HG02870 (cell line): ENCODE measurements around the gene PHACTR3.

ENCODE experiments used
- ATAC-seq: cut with Tn5 transposase; IDR thresholded peaks from one replicate; pipeline ENCODE4 v1.9.1; 2021; ENCODE audit warnings: mild to moderate bottlenecking, moderate library complexity; ENCODE audit not compliant: unreplicated experiment

The PHACTR3 gene

DNA sequence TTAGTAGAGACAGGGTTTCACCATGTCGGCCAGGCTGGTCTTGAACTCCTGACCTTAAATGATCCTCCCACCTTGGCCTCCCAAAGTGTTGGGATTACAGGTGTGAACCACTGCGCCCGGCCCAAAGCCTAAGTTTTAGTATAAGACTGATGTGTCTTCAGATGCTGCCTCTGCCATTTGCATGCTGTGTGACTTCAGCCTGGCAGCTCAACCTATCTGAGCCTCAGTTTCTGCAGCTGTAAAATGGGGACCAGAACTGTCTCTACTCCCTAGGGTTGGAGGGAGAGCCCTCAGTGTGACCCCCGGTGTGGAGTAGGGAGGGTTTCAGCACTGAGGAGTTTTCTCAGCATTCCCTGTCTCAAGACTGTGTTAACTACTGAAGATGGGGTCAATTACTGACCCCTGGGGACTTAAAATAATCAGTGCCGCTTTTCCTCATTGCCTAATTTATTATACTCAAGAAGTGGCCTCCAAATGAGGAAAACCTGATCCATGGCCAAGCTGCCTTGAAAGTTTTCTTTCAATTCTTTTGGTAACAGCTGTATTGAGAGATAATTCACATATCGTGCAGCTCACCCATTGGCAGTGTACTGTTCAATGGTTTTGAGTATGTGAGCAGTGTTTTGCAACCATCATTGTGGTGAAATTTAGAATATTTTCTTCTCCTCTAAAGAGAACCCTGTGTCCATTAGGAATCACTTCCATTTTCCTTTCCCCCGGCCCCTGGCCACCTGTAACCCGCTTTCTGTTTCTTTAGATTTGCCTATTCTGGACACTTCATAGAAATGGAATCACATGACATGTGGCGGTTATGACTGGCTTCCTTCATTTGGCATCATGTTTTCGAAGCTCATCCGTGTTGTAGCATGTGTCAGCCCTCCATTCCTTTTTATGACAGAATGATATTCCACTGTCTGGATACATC is 64.8 kb downstream of the PHACTR3 start:
- no peak for ATAC-seq

DNA sequence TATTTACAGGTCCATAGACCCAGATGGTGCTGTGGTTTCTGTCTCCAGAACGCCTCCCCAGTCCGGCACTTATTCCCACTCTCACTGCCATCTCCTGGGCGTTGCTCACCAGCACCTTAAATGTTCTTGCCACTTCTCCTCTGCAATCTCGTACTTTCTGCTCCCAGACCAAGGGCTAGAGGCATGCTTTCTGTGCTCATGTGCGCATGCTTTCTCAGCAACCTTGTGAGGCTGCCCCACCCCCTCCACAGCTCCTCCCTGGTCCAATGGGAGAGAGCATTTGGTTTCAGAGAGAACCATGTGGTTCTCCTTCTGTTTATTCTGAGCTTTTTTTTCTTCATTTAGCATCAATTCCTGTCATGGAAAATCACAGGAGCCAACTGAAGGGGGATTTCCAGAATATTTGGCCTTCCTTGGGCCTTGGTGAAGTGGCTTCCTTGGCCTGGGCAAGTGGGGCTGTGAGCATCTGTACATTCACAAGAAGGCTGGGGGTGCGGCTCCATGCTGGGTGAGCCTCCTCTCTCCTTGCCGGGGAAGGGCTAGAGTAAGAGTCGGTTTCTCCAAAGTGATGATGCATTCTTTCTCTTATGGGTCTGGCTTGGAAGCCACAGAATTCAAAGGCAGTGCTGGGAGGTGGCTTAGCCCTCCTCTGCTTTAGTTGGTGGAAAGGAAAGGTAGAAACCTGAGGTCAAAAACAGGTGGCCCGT is 66.6 kb downstream of the PHACTR3 start:
- ATAC-seq = no peak

DNA sequence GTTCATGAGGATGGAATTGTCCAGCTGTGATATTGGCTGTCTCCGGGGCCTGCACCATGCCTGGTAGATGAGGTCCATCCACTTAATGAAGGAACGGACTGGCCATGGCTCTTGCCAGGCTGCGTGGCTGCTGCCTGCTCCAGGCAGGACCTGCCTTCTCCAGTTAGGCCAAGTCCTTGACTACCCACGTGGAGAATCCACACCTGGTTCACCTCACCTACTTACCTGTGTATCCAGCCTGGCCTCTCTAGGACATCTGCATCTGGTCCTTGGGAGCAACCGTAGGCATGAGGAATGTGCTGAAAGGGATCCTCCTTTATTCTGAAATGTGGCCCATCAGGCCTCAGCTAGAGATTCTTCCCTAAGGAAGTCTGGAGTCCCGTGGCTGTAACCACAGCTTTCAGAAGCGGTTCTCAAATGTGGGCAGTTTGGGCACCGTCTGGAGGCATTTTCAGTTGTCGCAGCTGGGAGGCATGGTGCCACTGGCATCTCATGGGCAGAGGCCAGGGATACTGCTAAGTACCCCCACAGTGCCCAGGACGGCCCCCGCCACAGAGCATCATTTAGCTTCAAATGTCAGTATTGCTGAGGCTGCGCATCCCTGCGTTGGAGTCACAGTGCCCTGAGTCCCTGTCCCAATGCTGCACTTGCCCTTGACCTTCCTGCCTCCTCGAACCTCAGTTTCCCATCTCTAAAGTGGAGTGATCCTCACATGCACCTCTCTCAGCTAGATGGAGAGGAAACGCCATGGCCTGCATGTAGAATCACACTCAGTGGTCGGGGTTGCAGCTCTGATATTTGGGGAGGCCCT is 67.5 kb downstream of the PHACTR3 start:
- no peak for ATAC-seq

DNA sequence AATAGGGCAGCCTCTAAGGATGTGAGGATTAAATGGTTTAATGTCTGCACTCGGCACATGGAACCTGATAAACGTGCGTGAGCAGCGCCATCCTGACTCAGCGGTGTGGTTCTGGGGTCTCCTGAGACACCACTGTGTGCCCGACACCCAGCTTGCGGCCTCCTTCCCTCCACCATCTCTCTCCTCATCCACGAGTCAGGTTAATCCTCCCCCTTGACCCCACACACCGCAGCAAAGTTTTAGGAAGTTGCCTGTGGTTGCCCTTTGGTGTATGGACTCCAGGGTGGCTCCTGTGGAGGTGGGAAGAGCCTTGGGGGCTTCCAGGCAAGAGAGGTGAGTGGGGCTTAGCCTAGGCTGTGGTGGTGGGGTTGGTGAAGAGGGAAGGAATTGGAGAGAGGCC is 68.2 kb downstream of the PHACTR3 start:
- ATAC-seq = no peak

DNA sequence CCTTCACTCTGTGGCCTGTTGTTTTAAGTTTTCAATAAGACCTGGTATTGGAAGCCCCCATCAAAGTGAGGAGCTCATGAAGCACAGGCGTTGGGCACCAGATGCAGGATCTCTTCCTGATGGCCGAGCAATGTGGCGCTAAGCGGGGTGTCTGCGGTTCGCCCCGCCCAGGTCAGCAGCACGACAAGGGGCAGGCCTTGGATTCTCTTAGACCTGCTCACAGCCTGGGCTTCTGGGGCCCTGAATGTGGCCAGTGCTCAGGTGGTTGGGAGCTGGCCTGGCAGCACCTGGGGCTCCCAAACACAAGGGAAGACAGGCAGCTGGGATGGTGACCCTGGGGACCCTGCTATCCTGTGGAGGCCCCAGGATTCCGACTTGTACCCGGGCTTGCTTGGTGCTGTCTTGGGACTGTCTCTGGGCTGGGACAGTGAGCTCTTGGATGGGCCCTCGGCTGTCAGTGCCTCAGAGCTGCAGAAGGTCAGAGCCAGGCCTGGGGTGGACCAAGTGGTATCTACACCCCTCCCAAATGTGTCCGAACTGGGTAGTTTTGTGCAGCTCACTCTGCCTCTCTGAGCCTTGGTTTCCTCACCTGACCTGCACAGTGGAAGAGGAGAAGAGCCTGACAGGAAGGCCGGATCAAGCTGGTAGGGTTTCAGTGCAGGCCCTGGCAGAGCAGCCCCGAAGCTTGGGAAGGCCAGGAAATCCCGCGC is 69.1 kb downstream of the PHACTR3 start:
- no peak for ATAC-seq

DNA sequence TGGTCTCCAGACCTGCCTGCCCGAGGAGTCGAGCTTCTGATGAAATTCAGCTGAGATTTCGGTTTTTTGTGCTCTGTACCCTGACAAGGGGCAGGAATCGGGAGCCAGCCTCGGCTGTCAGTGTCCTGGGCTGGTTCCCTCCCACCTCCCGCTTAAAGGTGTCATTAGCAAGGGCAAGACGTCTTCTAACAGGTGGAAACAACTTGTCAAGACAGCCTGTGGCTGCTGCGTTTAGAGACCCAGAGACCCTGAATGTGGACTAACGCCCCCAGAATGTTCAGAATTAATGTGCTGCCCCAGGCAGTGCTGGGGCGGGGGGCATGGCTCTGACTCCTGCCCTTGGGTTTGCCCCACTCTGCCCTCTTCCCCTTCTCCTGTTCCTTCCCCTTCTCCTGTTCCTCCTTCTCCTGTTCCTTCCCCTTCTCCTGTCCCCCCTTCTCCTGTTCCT is 69.7 kb downstream of the PHACTR3 start:
- ATAC-seq = no peak

DNA sequence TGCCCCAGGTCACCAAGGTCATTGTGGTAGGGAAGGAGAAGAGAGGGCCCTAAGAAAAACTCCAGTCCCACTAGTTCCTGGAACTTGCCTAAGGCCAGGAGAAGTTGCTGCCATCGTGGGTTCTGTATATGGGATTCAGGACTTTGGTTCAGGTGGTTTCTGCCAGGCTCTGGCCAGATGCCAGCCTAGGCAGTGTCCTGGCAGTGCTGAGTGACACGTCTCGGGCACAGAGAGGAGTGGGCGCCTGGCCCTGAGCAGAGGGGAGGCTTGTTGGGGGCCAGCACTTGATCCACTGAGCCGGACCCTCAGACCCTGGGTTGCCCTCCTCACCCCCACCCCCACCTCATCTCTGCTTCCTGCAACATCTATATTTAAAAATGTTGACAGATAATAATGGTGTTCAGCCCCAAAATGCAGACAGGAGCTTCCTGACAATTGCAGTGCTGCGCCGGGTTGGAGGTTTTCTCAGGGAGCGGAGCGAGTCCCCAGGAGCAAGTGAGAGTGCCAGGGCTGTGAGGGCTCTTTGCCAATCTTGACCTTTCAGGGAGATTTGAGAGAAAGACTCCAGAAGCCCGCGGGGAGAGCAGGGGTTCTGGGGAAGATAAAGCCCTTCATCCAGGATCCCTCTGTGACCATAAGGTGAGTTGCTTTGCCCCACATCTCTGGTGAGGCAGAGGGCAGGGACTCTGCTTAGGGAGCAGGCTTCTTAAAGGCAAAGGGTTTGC is 71.9 kb downstream of the PHACTR3 start:
- ATAC-seq = no peak

DNA sequence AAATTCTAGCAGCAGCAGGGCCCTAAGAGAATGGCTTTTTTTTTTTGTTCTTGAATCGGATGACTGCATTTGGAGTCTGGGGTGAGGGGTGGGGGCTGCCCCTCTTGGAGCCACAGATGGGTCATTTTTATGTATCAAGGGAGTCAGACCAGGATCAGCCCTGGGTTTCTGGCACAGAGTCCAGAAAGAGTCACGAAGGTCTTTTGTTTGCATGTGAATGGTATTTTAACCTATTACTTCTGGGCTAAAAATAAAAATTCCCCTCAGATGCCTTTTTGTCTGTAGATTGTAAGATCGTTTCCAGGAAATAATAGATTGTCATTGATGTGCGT is 72.5 kb downstream of the PHACTR3 start:
- ATAC-seq = no peak

DNA sequence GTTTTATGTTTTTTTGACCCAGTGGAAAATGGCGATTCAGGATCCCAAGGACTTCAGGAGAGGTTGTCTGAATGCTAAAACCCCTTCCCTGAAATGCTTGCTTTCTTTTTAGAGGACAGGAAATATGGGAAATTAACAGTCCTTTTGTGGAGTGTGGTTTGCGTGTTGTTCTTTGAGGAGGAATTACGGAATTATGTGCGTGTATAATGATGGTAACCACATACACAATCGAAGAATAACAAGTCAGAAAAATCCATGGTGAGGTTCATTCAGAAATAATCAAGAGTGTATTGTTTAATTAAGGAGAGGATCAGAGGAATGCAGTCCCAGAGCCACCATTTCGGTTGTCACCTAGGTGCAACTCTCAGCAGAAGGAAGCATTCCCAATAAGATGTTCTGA is 73.2 kb downstream of the PHACTR3 start:
- ATAC-seq = no peak

DNA sequence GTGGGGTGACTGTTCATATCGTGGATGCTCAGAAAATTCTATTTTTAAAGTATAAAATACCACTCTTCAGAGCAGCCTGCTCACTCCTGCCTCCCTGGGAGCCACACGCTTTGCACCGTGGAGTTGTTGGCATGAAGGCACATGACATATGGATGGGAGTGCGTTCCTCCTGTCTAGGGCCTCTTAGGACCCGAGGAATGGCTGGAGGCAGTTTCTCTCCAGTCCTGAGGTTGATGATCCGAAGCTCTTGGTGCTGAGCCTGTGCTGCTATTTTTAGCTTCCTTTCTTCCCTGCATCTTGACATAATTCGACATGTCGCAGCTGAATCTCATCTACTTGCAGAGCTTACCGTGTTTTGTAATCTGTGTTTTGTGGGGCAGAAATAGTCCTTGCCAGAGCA is 73.9 kb downstream of the PHACTR3 start:
- ATAC-seq = no peak

DNA sequence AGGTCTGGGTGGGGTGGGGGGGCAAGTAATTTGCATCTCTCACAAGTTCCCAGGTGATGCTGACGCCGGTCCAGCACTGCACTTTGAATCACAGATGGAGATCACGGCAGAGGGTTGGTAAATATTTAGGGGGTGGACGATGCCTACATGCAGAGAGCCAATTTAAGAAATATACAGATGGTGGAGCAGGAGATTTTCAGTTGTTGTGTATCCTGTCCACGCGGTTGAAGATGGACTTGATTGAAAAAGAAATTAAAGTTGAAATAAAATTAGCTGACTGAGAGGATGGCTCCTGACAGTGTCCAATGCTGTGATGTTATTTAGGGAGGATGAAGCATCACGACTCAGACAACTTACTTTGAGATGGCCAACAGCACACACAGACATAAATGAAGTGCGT is 74.6 kb downstream of the PHACTR3 start:
- ATAC-seq = no peak

DNA sequence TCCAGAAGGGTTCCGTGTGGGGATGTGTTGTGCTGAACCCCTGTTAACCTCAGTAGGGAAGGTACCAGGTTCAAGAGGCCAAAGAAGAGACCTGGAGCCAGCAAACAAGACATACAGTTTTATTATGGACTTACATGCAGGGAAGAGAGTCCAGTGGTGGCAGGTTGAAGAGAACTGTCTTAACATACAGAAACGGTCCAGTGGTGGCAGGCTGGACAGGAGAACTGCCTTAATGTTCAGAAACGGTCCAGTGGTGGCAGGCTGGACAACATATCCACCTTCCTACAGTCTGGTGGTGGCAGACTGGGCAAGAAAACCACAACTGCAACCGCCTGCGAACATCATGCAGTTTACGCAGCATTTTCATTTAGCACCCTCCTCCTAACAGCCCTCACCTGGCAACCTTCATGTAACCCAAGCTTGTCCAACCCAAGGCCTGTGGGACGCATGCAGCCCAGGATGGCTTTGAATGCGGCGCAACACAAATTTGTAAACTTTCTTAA is 75.9 kb downstream of the PHACTR3 start:
- ATAC-seq = no peak

DNA sequence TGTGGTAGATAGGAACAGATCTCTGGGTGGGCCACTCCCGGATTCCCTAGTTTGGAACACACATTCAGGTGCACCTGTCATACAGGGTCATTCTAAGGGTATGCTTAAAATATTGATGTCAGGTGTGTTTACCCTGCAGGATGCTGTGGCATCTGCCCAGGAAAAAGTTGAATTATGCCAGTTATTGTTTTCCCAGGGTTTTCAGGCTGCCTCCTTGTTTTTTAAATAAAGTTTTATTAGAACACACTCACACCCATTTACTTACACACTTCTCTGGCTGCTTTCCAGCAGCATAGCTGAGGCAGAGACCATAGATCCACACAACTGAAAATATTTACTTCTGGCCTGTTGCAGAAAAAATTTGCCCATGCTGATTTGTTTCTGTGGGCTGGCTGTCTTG is 76.5 kb downstream of the PHACTR3 start:
- ATAC-seq = no peak

DNA sequence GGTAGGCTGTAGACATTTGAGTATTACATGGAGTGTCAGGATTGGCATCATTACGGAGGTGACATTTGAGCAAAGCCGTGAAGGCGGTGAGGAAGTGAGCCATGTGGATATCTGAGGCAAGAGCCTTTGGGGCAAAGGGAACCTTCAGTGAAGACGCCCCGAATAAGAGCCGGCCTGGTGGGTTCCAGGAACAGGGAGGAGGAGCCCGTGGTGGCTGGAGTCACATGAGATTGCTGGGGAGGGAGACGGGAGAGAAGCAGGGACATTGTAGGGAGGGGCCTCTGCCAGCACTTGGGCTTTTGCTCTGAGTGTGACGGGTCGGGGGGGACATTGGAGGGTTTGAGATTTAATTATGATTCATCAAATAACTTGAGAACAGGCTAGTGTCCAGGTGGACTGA is 78.3 kb downstream of the PHACTR3 start:
- no peak for ATAC-seq

DNA sequence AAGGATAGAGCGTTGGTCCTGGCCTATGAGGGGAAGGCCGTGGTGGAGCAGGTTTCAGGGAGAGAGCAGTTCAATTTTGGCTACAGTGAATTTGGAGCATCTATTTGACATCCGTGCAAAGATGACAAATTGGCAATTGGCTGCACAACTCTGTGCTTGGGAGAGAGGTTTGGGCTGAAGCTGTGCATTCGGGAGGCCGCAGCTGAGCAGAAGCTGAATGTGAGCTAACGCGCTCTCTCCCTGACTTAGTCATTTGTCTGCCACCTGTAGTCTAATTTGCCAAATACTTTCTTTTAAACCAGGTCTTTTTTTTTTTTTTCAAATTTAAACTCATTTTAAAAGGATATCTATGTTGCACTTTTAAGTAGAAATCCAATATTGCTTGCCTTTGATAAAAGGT is 78.8 kb downstream of the PHACTR3 start:
- no peak for ATAC-seq

DNA sequence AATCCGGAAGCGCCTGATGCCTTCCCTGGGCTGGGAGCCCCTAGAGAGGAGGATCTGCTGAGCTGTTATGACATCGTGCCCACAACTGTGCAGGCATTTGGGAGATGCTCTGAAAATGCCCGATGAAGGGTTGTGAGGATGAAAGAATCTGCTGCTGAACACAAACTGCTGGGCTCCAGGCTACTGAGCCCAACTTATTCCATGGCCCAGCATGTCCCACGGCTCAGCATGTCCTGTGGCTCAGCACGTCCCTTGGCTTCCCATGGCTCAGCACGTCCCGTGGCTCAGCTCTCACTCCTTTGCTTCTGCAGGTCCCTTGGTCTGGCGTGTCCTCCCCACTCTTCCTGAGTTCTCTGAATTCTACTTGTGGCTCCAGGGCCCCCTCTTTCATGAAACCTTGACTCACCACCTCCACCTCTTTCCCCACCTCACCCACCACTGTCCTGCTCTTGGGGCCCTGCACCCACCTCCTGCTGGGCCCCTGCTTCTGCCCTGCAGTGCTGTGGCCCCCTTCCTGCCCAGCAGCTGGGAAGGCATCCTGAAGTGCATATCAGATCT is 80.4 kb downstream of the PHACTR3 start:
- no peak for ATAC-seq

DNA sequence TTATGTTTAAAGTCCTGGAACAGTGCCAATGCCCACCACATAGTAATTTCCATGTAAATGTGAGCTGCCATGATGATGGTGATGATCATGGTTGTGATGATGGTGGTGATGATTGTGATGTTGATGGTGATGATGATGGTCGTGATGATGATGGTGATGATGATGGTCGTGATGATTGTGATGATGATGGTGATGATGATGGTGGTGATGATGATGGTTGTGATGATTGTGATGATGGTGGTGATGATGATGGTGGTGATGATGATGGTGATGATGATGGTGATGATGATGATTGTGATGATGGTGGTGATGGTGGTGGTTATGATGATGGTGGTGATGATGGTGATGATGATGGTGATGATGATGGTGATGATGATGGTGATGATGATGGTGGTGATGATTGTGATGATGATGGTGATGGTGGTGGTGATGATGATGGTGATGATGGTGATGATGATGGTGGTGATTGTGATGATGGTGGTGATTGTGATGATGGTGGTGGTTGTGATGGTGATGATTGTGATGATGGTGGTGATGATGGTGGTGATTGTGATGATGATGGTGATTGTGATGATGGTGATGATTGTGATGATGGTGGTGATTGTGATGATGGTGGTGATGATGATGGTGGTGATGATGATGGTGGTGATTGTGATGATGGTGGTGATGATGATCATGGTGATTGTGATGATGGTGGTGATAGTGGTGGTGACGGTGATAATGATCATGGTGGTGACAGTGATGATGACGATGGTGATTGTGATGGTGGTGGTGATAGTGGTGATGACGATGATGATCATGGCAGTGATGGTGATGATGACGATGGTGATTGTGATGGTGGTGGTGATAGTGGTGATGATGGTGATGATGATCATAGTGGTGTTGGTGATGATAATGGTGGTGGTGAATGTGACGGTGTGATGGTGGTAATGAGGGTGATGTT is 82.3 kb downstream of the PHACTR3 start:
- ATAC-seq = no peak

DNA sequence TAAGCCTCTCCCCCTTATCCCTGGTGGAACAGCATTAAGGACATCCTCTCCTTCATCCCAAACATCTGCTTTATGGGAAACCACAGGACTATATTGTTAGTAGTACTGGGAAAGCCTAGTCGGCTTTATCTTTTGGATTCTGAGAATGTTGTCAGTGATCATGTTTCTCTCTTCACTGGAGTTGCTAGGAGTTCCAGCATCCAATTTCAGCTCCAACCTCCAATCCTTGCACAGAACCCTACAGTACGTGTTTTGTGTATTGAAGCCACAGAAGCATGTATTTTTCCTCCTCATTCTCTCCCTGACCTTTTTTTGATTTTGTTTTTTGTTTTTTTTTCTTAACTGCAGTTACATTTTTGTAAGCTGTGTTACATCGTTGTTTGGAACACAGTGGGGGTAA is 84.0 kb downstream of the PHACTR3 start:
- ATAC-seq = no peak

DNA sequence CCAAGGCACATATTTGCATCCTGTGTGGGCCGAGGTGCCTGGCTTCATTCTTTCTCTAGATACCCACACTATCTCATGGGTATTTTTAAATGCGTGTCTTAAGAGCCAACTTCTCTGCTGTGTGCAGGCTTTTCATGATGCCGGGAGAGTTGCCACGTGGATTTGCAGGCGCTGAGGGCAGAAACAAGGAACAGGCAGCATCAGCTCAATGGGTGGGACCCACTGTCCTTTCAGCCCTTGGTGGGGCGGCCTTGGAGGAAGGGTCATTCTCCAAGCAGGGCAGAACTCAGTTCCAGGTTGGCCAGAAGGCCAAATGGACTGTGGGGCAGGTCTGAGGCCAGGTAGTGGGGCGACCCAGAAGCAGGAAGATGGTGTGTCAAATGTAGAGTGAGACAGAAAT is 84.7 kb downstream of the PHACTR3 start:
- no peak for ATAC-seq
